ENCODE measurements around the gene DPYD. TPM values are rescaled to one million over a fixed set of nuclear protein-coding genes. Genes with fewer than 3 reads are reported as not detected.

DPYD gene
- total and polyA plus RNA-seq, 10 of the 15 experiments (the other 5 are each of a cell fraction or from before 2014, with no cell fraction given), result 5.7 to 23.8 (median 10.2) TPM

- TF ChIP-seq ZNF687 (IDR thresholded peaks at IDR 0.05), result no peak
- no peak for TF ChIP-seq SMAD5 (IDR thresholded peaks at IDR 0.05; ENCODE audit: low read depth)
These were observed 812.7 kb downstream of the DPYD start (continued) for GRCh38 chr1:97108179-97108578.

- ATAC-seq (no peak), FAIRE-seq (no peak), DNase-seq (ENCODE audit: low read depth, low spot score) (no peak)
- Histone ChIP-seq H4K20me1 (ENCODE audit: control insufficient read depth, insufficient read depth) (no peaks in the 10 kb centered on the region), H3K4me3 (no peak overlapping the region), H3K9ac (ENCODE audit: control insufficient read depth, insufficient read depth, low read length) (no peak overlapping the region), H3K27me3 (replicated peaks in 1 of 2; ENCODE audit: control insufficient read depth in 2 of 2, insufficient read depth in 2 of 2, low read length in 1 of 2) (no peaks in the 10 kb centered on the region), H3K9me3 (replicated peaks; ENCODE audit: control insufficient read depth, insufficient read depth, low read length) (no peaks in the 10 kb centered on the region), H2AFZ (ENCODE audit: control insufficient read depth, low read depth, low read length) (no peak overlapping the region), H3K79me2 (ENCODE audit: control insufficient read depth, insufficient read depth, low read length) (no peaks in the 10 kb centered on the region), H3K4me1 (ENCODE audit: control insufficient read depth, insufficient read depth, low read length) (no peaks in the 10 kb centered on the region), H3K27ac (ENCODE audit: control insufficient read depth, insufficient read depth) (no peak overlapping the region), H3K4me2 (ENCODE audit: control insufficient read depth, insufficient read depth) (no peak overlapping the region), H3K36me3 (ENCODE audit: control insufficient read depth in 2 of 2, insufficient read depth in 2 of 2, low read length in 1 of 2) (no peaks in the 10 kb centered on the region)
- TF ChIP-seq RELB (IDR thresholded peaks at IDR 0.05; ENCODE audit: low read depth) (no peak), SRF (IDR thresholded peaks at IDR 0.05; ENCODE audit: low read depth in 2 of 2, low read length in 2 of 2) (no peak), PKNOX1 (IDR thresholded peaks at IDR 0.05) (no peak), CREM (IDR thresholded peaks at IDR 0.05; ENCODE audit: low read depth) (no peak), SPI1 (IDR thresholded peaks at IDR 0.05; ENCODE audit: borderline replicate concordance, insufficient read depth, low read depth, low read length) (no peak), MTA3 (IDR thresholded peaks at IDR 0.05; ENCODE audit: borderline replicate concordance, low read length) (no peak), HDAC6 (IDR thresholded peaks at IDR 0.05; ENCODE audit: unreplicated experiment) (no peak), SUZ12 (IDR thresholded peaks at IDR 0.05; ENCODE audit: unreplicated experiment) (no peak), CHD2 (IDR thresholded peaks at IDR 0.05; ENCODE audit: borderline replicate concordance, low read depth, low read length) (no peak), IRF5 (IDR thresholded peaks at IDR 0.05; ENCODE audit: borderline replicate concordance) (no peak), IKZF1 (conservative IDR thresholded peaks at IDR 0.05) (no peak), TCF3 (IDR thresholded peaks at IDR 0.05; ENCODE audit: borderline replicate concordance, insufficient read depth, low read depth, low read length) (no peak)
- in situ Hi-C loops (cut with MboI) (no loop called here), intact Hi-C loops (cut with micrococcal nuclease; ENCODE audit: unreplicated experiment) (no loop called here)
- ChIA-PET RAD21 (ENCODE audit: unreplicated experiment) (interaction anchor here (0.6 kb wide), 1 partner anchor 24 kb away, joined by 3 read pairs; no protein-coding TSS in a partner anchor), CTCF (interaction anchor here (1.2 kb wide), 1 partner anchor 10 kb away, joined by 3 read pairs; no protein-coding TSS in a partner anchor), POLR2A (no interaction called here), SMC1A (ENCODE audit: uncharacterized antibody, unreplicated experiment) (no interaction called here)
- BruUV-seq (replicated peaks), result no TSS peak
- 3% methylated on average over 2 of the region's 2 CpGs for WGBS (ENCODE audit: insufficient coverage, insufficient replicate concordance, low lambda C conversion rate, missing lambda C conversion rate)
These were observed 815.3 kb downstream of the DPYD start for GRCh38 chr1:97105531-97105930.

All from GM12878 (cell line).